Measurements from ENCODE around the gene SLC16A10.

- TF ChIP-seq RAD21 (IDR thresholded peaks at IDR 0.05; ENCODE audit: low read depth) (no peak), EP300 (IDR thresholded peaks at IDR 0.05; ENCODE audit: borderline replicate concordance) (no peak), EGR1 (IDR thresholded peaks at IDR 0.05) (no peak)
These were observed 60.8 kb downstream of the SLC16A10 start for GRCh38 chr6:111148110-111148509.

All from Ishikawa (cell line).